ENCODE measurements around the gene PRKCE. TPM values are rescaled to one million over a fixed set of nuclear protein-coding genes. Genes with fewer than 3 reads are reported as not detected.

PRKCE gene
- total and polyA plus RNA-seq, 2 of the 8 experiments (the other 6 are each of a cell fraction or from before 2014, with no cell fraction given): 0.54 to 2.1 TPM

GRCh38 chr2:46032161-46032813 is 380.8 kb downstream of the PRKCE start (continued):
- TF ChIP-seq SUZ12 (IDR thresholded peaks at IDR 0.05; ENCODE audit: low read length) (no peak), BCL11A (IDR thresholded peaks at IDR 0.05; ENCODE audit: low read depth in 2 of 2, low read length in 2 of 2) (no peak), RFX5 (IDR thresholded peaks at IDR 0.05; ENCODE audit: borderline replicate concordance, low read depth, low read length) (no peak), TAF7 (optimal IDR thresholded peaks at IDR 0.05; ENCODE audit: borderline replicate concordance, low read depth, low read length) (no peak), SP4 (IDR thresholded peaks at IDR 0.05; ENCODE audit: low read length) (no peak), PHF8 (conservative IDR thresholded peaks at IDR 0.05; ENCODE audit: low read depth, low read length) (no peak), SIX5 (IDR thresholded peaks at IDR 0.05; ENCODE audit: low read depth, low read length) (no peak), KDM4A (IDR thresholded peaks at IDR 0.05; ENCODE audit: low read depth, low read length, severe bottlenecking) (no peak)
